ENCODE measurements around the gene VPREB3. TPM values are rescaled to one million over a fixed set of nuclear protein-coding genes. Genes with fewer than 3 reads are reported as not detected.
A peak's percentile ranks its signal among the peaks of the same experiment; 100 is the strongest.

The VPREB3 gene
- total and polyA plus RNA-seq, 2 of the 8 experiments (the other 6 are each of a cell fraction or from before 2014, with no cell fraction given): 0.52 to 4.6 TPM

GRCh38 chr22:23750714-23751440 lies 3.3 kb downstream of the VPREB3 start, which contains the start of gene ZNF70 (continued):
- TF ChIP-seq RFX5 (IDR thresholded peaks at IDR 0.05; ENCODE audit: borderline replicate concordance, low read depth, low read length) (peak; percentile 63; the same call in 1 of the 2 replicates), BRCA1 (IDR thresholded peaks at IDR 0.05; ENCODE audit: low read depth, low read length) (no peak), USF2 (IDR thresholded peaks at IDR 0.05; ENCODE audit: low read length) (no peak), SIN3A (conservative IDR thresholded peaks at IDR 0.05 in 1 of 2, IDR thresholded peaks at IDR 0.05 in 1 of 2; ENCODE audit: low read depth in 1 of 2, low read length in 2 of 2) (peak; percentile 27 to 31; a peak in 1 of 4 replicates), POLR2A (IDR thresholded peaks at IDR 0.05; ENCODE audit: control extremely low read depth in 1 of 2, low read depth in 2 of 2, low read length in 2 of 2) (peak in 1 of 2 experiments; percentile 73; a peak in 2 of 3 replicates), TBP (IDR thresholded peaks at IDR 0.05; ENCODE audit: low read depth, low read length) (no peak), HDAC6 (IDR thresholded peaks at IDR 0.05; ENCODE audit: low read depth, low read length) (no peak), CBX8 (IDR thresholded peaks at IDR 0.05; ENCODE audit: borderline replicate concordance, low read depth, low read length) (no peak), BCL11A (IDR thresholded peaks at IDR 0.05; ENCODE audit: low read depth in 2 of 2, low read length in 2 of 2) (no peak), GABPA (IDR thresholded peaks at IDR 0.05; ENCODE audit: borderline replicate concordance, insufficient read depth, low read length) (peak; percentile 82; the same call in 1 of the 2 replicates), CREB1 (IDR thresholded peaks at IDR 0.05) (peak; percentile 62; the same call in 1 of the 2 replicates), SRF (IDR thresholded peaks at IDR 0.05; ENCODE audit: low read depth, low read length) (no peak), TCF12 (IDR thresholded peaks at IDR 0.05; ENCODE audit: low read depth, low read length) (no peak), FOSL1 (IDR thresholded peaks at IDR 0.05; ENCODE audit: insufficient read depth, low read depth, low read length) (no peak), EGR1 (IDR thresholded peaks at IDR 0.05; ENCODE audit: borderline replicate concordance, low read depth, low read length) (peak; percentile 79; the same call in 1 of the 2 replicates)
- TF ChIP-seq, protein P1, sequence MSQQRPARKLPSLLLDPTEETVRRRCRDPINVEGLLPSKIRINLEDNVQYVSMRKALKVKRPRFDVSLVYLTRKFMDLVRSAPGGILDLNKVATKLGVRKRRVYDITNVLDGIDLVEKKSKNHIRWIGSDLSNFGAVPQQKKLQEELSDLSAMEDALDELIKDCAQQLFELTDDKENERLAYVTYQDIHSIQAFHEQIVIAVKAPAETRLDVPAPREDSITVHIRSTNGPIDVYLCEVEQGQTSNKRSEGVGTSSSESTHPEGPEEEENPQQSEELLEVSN (IDR thresholded peaks at IDR 0.05): no peak
- TF ChIP-seq, protein P2, sequence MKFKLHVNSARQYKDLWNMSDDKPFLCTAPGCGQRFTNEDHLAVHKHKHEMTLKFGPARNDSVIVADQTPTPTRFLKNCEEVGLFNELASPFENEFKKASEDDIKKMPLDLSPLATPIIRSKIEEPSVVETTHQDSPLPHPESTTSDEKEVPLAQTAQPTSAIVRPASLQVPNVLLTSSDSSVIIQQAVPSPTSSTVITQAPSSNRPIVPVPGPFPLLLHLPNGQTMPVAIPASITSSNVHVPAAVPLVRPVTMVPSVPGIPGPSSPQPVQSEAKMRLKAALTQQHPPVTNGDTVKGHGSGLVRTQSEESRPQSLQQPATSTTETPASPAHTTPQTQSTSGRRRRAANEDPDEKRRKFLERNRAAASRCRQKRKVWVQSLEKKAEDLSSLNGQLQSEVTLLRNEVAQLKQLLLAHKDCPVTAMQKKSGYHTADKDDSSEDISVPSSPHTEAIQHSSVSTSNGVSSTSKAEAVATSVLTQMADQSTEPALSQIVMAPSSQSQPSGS (IDR thresholded peaks at IDR 0.05; ENCODE audit: low read length): no peak
